ENCODE data around the gene OR7E24. TPM values are rescaled to one million over a fixed set of nuclear protein-coding genes. Genes with fewer than 3 reads are reported as not detected.
"Not testable (repeated sequence)": the region's sequence is repeated elsewhere in the genome, so short reads cannot be mapped to it uniquely, and the experiment has no call there.

The OR7E24 gene
- not detected for total RNA-seq

DNA sequence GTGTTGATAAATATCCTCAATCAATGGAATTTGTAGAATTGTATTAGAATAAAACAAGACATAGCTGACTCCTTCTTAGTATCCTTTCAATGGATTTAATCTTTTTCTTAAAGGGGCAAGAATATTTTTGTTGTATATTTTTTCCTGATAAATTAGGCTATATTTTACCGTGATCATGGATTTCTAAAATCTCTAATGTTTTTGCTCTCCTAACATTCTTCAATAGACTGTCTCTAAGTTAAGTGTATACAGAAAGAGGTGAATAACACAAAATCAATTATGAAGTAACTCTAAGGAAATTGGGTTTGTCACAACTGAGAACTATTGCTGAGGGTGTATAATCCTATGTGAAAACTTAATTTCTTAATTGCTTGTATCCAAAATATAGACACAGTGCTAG lies at the start of gene OR7E24:
Gene OR7E24 (plus strand): TSS at position 301 of the 400 bp plus-strand sequence. CDS start 114 bp downstream, outside the sequence.
- H3K36me3 ChIP-seq = no peaks in the 10 kb centered on the region
- no peak for TF ChIP-seq EP300 (IDR thresholded peaks at IDR 0.05)
- TF ChIP-seq POLR2AphosphoS5 (IDR thresholded peaks at IDR 0.05) = no peak
- TF ChIP-seq, protein P1, sequence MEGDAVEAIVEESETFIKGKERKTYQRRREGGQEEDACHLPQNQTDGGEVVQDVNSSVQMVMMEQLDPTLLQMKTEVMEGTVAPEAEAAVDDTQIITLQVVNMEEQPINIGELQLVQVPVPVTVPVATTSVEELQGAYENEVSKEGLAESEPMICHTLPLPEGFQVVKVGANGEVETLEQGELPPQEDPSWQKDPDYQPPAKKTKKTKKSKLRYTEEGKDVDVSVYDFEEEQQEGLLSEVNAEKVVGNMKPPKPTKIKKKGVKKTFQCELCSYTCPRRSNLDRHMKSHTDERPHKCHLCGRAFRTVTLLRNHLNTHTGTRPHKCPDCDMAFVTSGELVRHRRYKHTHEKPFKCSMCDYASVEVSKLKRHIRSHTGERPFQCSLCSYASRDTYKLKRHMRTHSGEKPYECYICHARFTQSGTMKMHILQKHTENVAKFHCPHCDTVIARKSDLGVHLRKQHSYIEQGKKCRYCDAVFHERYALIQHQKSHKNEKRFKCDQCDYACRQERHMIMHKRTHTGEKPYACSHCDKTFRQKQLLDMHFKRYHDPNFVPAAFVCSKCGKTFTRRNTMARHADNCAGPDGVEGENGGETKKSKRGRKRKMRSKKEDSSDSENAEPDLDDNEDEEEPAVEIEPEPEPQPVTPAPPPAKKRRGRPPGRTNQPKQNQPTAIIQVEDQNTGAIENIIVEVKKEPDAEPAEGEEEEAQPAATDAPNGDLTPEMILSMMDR (IDR thresholded peaks at IDR 0.05) = no peak
- no peak for TF ChIP-seq POLR2A (IDR thresholded peaks at IDR 0.05)
- no peaks in the 10 kb centered on the region for H3K4me1 ChIP-seq
- 81% methylated on average over 1 of the region's 1 CpG for WGBS
- DNase-seq (ENCODE audit: low spot score in 2 of 2) = no peak
- H3K4me3 ChIP-seq = no peak within 1 kb of the TSS
- peaks cover 4% of the 10 kb centered on the region for H3K9me3 ChIP-seq
- no peak within 1 kb of the TSS for H3K27ac ChIP-seq
- H3K27me3 ChIP-seq = no peaks in the 10 kb centered on the region

DNA sequence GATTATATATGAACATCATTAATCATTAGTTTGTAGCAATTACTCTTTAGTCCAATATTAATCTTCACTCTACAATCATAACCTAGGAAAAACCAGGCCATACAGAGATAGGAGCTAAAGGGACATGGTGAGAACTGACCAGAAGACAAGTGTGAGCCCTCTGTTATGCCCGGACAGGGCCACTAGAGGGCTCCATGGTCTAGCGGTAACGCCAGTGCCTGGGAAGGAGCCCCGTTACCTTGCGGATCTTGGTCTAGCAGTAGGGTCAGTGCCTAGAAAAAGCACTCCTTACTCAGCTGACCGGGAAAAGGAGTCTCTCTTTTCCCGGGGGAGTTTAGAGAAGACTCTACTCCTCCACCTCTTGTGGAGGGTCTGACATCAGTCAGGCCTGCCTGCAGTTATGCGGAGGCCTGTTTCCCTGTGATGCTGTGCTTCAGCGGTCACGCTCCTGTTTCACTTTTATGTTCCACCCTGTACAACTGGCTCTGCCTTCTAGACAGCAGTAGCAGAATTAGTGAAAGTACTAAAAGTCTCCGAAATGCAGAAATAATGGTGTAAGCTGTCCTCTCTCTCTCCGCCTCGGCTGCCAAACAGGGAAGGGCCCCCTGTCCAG lies 45.1 kb upstream of the OR7E24 start:
- Histone ChIP-seq H3K36me3 (no peaks in the 10 kb centered on the region), H3K27ac (no peak overlapping the region), H3K4me3 (peak overlapping the region; percentile 35), H3K9me3 (no peaks in the 10 kb centered on the region), H3K4me1 (no peaks in the 10 kb centered on the region), H3K27me3 (peaks cover 16% of the 10 kb centered on the region)
- DNase-seq (ENCODE audit: low spot score in 2 of 2) = peak in 1 of 2 donors; percentile 76
- TF ChIP-seq, protein P1 (IDR thresholded peaks at IDR 0.05) = peak; percentile 32 to 87
- TF ChIP-seq POLR2A (IDR thresholded peaks at IDR 0.05) = no peak
- 31% methylated on average over 12 of the region's 13 CpGs for WGBS

DNA sequence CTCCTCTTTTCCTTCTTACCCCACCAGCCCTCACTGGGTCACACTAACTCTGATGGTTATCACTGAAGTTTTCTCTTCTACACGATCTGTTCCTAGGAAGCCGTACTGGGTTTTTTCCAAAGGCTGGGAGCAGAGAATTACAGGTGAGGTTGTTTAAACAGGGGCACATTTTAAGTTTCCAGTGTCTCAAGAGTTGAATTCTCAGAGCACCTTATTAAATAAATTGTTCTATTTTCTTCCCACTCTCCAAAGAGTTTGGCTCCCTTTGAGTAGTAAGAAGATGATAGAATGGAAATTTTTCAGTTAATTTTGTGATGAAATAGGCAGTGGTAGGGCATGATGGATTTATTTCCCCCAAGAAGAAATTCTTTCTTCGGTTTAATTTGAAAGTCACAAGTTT lies 31.2 kb upstream of the OR7E24 start, which contains the start of gene OR7D4:
Gene OR7D4 (minus strand): TSS at position 101 of the 400 bp plus-strand sequence. CDS start 4,752 bp downstream, outside the sequence.
- H3K27me3 ChIP-seq = no peaks in the 10 kb centered on the region
- 71% methylated on average over 3 of the region's 3 CpGs for WGBS
- peaks cover 5% of the 10 kb centered on the region for H3K9me3 ChIP-seq
- no peak for TF ChIP-seq EP300 (IDR thresholded peaks at IDR 0.05)
- TF ChIP-seq, protein P1 (IDR thresholded peaks at IDR 0.05) = no peak
- no peak for TF ChIP-seq POLR2A (IDR thresholded peaks at IDR 0.05)
- no peak for TF ChIP-seq POLR2AphosphoS5 (IDR thresholded peaks at IDR 0.05)
- H3K4me1 ChIP-seq = no peaks in the 10 kb centered on the region
- no peak for DNase-seq (ENCODE audit: low spot score in 2 of 2)
- no peak within 1 kb of the TSS for H3K27ac ChIP-seq
- H3K4me3 ChIP-seq = no peak within 1 kb of the TSS
- H3K36me3 ChIP-seq = no peaks in the 10 kb centered on the region

DNA sequence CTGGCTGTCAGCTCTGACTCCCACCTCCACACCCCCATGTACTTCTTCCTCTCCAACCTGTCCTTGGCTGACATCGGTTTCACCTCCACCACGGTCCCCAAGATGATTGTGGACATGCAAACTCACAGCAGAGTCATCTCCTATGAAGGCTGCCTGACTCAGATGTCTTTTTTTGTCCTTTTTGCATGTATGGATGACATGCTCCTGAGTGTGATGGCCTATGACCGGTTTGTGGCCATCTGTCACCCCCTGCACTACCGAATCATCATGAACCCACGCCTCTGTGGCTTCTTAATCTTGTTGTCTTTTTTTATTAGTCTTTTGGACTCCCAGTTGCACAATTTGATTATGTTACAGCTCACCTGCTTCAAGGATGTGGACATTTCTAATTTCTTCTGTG lies 506 bp downstream of the OR7E24 start:
- Histone ChIP-seq H3K36me3 (no peaks in the 10 kb centered on the region), H3K27me3 (no peaks in the 10 kb centered on the region), H3K27ac (no peak overlapping the region), H3K4me3 (no peak overlapping the region), H3K4me1 (no peaks in the 10 kb centered on the region), H3K9me3 (peaks cover 4% of the 10 kb centered on the region)
- 82% methylated on average over 5 of the region's 5 CpGs for WGBS
- no peak for DNase-seq (ENCODE audit: low spot score in 2 of 2)
- TF ChIP-seq, protein P1 (IDR thresholded peaks at IDR 0.05) = no peak
- TF ChIP-seq POLR2AphosphoS5 (IDR thresholded peaks at IDR 0.05) (no peak), POLR2A (IDR thresholded peaks at IDR 0.05) (no peak), EP300 (IDR thresholded peaks at IDR 0.05) (no peak)

DNA sequence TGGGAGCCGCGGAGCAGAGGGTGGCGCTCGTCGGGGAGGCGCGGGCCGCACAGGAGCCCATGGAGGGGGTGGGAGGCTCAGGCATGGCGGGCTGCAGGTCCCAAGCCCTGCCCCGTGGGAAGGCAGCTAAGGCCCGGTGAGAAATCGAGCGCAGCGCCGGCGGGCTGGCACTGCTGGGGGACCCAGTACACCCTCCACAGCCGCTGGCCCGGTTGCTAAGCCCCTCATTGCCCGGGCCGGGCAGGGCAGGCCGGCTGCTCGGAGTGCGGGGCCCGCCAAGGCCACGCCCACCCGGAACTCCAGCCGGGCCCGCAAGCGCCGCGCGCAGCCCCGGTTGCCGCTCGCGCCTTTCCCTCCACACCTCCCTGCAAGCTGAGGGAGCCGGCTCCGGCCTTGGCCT lies 32.8 kb downstream of the OR7E24 start:
- not testable (repeated sequence) for H3K27me3 ChIP-seq; DNase-seq (ENCODE audit: low spot score in 2 of 2); H3K36me3 ChIP-seq; H3K27ac ChIP-seq; H3K4me1 ChIP-seq
- peak overlapping the region; percentile 30 for H3K4me3 ChIP-seq
- 4% methylated on average over 18 of the region's 38 CpGs for WGBS
- H3K9me3 ChIP-seq = peaks cover 28% of the 10 kb centered on the region
